EL (cell line): ENCODE results near the gene SEZ6L2.
"Not testable (repeated sequence)": the region's sequence is repeated elsewhere in the genome, so short reads cannot be mapped to it uniquely, and the experiment has no call there.

Experiments used
- DNase-seq: peaks from one replicate; pipeline ENCODE4 v3.0.0-alpha.2; 2016

Gene SEZ6L2

DNA sequence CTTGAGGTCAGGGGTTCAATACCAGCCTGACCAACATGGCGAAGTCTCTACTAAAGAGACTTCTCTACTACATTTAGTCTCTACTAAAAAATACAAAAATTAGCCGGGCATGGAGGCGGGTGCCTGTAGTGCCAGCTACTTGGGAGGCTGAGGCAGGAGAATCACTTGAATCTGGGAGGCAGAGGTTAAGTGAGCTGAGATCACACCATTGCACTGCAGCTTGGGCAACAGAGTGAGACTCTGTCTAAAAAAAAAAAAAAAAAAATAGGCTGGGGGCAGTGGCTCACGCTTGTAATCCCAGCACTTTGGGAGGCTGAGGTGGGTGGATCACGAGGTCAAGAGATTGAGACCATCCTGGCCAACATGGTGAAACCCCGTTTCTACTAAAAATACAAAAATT is 10.5 kb upstream of the SEZ6L2 start:
- DNase-seq = not testable (repeated sequence)

DNA sequence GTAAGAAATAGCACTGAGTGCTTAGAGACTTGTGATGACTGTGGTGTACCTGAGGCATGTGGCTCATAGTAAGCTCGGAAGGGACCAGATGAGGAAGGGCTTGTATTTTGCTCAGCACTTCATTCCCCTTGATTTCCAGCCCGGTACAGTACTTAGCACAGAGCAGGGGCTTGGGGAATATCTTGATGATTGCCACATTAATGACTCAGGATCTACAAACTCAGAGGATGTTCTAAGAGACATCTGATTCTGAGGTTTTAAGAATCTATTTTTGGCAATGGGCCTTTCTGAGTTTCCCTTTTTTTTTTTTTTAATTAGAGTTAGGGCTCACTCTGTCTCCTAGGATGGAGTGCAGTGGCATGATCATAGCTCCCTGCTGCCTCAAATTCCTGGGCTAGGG is 10.0 kb upstream of the SEZ6L2 start:
- DNase-seq = peak; percentile 48

DNA sequence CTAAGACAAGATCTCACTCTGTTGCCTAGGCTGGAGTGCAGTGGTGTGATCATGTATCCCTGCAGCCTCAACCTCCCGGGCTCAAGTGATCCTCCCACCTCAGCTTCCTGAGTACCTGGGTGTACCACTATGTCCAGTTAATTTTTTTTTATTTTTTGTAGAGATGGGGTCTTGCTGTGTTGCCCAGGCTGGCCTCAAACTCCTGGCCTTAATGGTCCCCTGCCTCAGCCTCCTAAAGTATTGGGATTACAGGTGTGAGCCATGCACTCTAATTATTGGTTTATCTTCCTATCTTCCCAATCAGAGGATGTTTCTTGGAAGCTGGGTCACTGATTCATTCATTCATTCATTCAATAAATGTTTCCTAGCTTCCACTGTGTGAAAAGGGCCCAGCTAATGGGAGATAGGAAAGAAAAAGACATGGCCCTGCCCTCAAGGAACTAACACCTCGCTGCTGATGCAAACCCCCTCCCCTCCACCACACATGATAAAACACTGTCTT is 9.4 kb upstream of the SEZ6L2 start:
- DNase-seq = no peak

DNA sequence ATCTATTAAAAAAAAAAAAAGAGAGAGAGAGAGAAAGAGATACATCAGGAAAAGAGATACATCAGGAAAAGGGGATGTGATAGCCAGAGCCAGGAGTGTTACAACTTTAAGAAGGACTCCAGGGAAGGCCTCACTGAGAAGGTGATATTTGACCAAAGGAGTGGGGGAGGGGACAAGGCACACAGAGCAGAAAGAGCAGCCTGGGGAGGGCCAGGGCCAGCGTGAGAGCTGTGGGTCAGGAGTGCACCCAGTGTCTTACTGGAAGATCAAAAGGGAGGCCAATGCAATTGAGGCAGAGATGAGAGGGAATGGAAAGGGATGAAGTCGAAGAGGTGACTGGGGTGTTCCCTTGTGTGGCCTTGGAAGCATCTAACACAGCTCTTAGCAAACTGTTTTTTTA is 8.6 kb upstream of the SEZ6L2 start:
- DNase-seq = no peak

DNA sequence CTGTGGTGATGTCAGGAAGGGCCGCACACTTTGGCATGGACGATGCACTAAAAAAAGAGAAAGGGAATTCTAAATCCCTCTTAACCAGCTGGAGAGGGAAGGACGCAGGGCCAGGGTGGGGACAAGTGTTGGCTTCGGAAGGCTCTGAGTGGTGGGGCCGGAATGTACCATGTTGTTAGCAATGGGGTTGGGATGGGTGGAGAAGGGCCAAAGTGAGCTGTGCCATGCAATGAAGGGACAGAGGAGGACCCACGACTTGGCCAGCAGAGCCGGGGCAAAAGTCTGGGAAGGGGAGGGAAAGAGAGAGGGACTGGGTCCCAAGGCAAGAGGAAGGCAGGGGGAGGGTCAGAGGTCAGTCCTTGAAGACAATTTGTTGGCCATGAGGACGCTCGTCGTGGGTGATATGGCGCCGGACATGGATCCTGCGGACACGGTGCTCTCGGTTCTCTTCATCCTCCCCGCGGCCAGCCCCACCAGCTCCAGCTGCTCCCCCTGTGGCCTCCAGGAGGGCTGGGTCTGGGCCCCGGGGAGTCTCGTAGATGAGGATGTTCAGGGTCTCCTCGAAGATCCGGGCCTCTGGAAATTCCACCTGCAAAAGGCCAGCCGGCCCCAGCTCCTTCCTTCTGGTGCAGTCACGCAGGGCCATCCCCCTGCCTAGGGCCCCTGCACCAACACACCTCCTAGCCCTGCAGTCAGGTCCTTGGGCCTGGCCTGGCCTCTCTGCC is 7.3 kb upstream of the SEZ6L2 start:
- no peak for DNase-seq

DNA sequence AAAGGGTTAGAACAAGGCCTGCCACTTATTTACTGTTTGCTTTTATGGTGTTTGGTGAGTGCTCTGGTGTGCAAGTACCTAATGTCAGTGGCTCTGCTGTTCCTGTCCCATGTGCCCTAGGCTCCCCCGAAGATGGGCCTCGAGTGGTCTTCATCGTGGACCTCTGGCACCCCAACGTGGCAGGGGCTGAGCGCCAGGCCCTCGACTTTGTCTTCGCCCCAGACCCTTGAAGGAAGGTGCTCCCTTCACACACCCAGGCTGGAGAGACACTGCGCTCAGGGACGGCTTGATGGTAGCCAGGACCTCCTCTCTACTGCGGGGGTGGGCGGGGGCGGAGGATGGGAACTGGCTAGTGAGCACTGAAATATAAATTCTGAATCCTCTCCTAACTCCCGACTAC is 6.3 kb upstream of the SEZ6L2 start:
- no peak for DNase-seq

DNA sequence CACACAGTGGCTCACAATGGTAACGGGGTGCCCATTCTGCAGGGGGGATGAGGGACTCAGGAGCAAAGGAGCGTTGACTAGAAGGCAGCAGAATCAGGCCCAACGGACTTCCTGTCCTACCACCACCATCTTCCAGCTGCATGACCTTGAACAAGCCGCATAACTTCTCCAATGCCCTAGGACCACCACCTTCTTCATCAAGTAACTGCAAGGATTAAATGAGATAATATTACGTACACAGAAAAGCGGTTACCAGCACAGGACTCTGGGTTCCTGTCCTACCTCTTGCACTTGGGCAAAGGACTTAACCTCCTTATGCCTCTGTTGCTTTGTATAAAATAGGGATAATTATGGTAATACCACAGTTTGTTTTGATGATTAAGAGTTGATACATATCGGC is 5.6 kb upstream of the SEZ6L2 start:
- DNase-seq = no peak

DNA sequence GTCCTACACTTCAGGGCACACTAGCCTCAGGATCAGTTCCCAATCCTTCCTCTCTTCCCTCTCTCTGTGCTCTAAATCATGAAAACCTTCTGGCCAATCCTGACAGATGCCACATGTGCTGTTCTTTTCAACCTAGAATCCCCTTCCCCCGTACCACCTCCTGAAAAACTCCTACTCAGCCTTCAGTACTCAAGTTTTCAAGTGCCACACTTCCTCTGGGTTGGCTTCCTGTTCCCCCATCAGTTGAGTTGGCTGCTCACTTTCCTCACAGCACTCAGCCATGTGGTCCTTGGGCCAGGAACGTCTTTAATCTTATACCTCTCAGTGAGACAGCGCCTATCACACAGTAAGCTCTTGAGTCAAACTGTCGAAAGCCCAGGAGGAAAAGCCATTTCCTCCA is 4.2 kb upstream of the SEZ6L2 start:
- DNase-seq = no peak

DNA sequence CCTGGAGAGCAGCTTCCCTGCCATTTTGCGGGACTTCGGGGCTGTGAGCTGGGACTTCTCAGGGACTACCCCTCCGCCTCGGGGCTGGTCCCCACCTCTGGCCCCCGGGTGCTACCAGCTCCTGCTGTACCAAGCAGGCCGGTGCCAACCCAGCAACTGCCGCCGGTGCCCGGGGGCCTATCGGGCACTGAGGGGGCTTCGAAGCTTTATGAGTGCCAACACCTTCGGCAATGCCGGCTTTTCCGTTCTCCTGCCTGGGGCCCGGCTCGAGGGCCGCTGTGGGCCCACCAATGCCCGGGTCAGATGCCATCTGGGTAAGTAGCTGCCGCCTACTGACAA is 2.2 kb upstream of the SEZ6L2 start:
- no peak for DNase-seq

DNA sequence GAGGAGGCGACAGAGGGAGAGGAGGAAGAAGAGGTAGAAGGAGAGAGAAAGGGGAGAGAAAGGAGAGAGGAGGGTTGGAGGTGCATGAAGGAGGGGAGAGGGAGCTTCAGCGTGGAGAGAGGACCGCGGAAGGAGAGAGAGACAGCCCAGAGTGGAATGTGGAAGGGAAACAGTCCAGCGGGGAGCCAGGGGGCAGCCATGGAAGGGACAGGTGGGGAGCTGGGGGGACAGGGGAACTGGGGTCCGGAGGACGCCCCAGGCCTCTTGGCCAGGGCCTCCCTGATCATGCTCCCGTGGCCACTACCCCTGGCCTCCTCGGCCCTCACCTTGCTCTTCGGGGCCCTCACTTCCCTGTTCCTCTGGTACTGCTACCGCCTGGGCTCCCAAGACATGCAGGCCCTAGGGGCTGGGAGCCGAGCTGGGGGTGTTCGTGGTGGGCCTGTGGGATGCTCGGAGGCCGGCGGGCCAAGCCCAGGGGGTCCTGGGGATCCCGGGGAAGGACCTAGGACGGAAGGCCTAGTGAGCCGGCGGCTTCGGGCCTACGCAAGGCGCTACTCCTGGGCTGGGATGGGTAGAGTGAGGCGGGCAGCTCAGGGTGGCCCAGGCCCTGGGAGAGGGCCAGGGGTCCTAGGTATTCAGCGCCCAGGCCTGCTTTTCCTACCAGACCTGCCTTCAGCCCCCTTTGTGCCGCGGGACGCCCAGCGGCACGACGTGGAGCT is 1.7 kb upstream of the SEZ6L2 start:
- peak; percentile 35 for DNase-seq

DNA sequence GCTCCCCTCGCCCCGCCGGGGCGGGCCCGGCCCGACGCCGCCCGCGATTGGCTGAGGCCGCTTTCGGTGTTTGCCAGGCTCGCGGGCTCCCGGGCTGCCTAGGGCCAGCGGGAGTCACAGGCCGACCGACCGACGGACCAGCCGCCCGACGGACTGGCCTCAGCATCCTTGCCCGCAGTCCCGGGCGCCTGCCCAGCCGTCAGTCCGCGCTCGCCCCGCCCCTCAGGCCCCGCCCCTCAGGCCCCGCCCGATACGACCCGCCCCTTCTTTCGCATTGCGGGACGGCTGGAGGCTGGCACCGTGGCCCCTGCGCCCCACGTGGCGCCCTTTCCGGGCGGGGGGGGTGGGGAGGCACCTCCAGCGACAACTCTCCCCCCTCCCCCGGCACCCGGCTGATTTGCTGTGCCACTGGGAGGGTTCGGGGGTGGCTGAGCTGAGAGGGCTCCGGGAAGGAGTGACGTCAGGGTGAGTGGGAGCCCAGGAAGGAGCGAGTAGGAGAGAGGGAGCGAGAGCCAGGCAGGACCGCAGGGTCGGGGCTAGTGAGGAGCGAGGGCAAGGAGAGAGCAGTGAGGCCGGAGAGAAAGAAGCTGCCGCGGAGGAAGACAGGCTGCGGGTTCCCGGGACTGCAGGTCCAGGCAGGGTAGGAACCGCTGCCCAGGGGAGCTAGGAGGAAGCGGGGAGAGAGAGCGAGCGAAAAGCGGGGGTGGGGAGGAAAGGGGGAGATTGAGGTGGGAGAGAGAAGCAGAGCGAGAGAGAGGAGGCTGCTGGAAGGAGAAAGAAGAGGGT is 945 bp upstream of the SEZ6L2 start, which contains the start of gene ASPHD1:
Gene ASPHD1 (plus strand): TSS at position 387 of the 786 bp plus-strand sequence. CDS start 484 bp downstream, outside the sequence.
- peak; percentile 95 for DNase-seq

DNA sequence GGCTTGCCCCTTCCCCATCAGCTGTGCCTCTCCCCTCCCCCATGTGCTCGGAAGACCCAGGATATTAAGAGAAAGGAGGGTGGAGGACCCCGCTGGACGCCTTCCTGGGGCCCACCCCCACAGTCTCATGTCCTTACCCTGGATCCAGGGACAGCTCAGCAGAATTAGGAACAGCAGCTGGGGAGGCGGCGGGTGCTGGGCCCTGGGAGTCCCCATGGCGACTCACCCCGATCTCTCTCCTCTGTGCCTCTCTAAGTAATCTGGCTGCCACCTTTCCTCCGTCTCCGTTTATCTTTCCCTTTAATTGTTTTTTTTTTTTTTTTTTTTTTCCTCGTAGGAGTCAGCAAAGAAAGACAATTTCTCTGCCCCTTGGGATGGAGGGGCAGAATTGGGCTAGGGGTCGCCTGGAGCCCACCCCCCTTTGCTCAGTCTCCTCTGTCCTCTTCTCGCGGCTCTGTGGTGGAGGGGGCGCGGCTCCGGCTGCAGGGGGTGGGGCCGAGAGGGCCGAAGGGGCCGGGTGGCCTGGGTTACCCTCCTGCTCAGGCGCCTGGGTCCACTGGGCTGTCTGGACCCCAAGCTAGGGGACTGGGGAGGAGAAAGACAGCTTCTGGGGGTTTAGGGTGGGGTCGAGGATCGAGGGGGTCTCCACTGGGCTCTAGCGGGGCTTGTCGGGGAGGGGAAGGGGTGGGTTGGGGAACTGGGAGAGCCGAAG is 390 bp downstream of the SEZ6L2 start:
- DNase-seq = no peak

DNA sequence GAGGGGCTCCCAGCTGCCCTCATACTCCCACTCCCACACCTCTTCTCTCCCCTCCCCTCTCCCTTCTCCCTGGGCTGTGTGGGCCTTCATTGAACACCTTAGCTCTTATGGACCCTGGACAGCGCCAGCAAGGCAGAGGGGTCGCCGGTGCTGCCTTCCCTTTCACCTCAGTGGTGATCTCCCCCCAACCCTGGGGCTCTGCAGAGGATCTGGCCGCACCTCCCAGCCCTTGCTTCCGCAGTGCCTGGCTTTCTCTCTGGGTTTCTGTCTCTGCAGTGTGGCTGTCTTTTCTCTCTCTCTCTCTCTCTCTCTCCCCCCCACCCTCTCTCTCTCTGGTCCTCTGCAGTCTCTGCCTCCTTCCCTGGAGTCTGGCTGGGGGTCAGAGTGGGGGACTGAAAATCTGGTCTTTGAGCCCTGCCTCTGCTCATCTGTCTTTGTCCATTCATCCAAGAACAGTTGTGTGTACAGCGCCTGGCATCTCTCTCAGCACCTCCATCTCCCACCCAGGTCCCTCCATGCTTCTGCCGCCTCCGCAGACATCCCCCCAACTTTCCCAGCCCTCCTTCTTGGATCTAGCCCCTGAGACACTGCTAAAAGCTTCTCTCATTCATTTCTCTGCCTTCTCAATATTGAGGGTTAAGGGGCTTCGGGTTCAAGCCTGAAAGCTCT is 1.1 kb downstream of the SEZ6L2 start:
- no peak for DNase-seq

DNA sequence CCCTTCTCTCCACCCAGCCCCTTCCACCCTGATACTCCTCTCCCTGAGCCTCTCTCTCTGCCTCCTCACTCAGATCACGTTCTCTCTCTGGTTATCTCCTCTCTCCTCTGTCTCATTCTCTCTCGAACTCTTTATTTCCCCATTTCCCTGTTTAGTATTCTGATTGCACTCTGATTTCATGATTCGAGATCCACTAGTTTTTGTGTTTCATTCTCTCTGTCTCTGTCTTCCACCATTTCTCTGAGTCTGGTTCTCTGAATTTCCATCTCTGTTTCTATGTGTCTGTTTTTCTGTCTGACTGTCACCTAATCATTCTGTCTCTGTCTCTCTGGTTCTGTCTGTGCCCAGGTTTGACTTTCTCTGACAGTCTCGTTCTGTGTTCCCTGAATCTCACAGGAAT is 2.0 kb downstream of the SEZ6L2 start:
- DNase-seq = no peak

DNA sequence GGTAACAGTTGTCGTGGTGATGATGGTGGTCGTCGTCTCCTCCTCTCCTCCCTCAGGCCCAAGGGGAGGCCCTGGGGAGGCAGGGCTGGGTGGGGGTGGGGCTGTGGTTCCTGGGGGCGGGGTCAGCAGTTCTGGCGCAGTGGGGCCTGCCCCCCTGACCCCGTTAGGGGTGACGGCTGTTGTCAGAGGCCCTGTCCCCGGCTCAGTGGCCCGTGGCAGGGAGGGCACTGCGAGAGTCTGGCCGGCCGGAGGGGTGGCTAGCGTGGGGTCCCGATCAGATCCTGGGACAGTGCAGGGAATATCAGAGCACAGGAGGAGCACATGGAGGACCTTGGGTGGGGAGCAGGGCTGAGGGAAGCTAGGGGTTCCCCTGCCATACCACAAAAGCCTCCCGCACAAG is 2.5 kb downstream of the SEZ6L2 start:
- DNase-seq = no peak

DNA sequence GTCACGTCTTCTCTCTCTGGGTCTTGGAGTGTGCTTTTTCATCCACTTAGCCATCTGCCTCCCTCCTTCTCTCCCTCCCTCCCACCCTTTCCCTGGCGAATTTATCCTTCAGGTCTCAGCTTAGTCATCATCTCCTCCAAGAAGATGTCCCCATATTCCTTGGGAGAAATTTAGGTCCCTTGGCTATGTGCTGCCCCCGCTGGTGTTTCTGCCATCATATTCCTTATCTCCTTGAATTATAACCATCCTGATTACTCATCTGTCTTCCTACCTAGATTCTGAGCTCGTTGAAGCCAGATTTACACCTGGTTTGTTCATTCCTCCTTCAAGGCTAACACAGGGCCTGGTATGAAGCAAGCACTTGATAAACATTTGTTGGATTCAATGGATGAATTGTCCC is 5.0 kb downstream of the SEZ6L2 start:
- DNase-seq = no peak

DNA sequence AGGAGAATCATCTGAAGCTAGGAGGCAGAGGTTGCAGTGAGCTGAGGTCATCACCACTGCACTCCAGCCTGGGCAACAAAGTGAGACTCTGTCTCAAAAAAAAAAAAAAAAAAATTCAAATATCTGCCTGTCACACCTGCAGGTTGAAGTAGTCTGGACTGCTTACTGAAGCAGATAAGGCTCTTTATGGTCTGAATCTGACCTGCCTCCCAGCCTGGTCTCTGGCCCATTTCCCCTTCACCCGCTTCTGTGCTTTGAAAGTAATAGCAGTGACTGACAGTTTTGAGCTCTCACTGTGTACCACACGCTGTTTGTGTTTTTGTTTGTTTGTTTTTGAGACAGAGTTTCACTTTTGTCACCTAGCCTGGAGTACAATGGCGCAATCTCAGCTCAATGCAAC is 5.8 kb downstream of the SEZ6L2 start:
- no peak for DNase-seq

DNA sequence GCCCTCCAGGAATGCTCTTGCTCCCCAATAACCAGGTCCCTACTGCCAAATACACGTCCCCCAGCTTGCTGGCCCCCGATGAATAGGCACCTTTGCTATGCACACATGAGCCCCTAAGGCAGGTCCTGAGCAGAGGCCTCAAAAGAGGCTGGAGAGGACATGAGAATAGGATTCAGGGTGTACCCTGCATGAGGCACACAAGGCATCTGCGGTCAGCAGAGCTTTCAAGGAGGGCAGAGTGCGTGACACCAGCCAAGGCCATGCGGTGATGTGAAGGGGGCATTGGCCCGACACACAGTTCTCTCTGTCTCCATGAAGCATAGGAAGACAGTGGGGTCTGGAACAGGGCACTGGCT is 6.9 kb downstream of the SEZ6L2 start:
- DNase-seq = no peak

DNA sequence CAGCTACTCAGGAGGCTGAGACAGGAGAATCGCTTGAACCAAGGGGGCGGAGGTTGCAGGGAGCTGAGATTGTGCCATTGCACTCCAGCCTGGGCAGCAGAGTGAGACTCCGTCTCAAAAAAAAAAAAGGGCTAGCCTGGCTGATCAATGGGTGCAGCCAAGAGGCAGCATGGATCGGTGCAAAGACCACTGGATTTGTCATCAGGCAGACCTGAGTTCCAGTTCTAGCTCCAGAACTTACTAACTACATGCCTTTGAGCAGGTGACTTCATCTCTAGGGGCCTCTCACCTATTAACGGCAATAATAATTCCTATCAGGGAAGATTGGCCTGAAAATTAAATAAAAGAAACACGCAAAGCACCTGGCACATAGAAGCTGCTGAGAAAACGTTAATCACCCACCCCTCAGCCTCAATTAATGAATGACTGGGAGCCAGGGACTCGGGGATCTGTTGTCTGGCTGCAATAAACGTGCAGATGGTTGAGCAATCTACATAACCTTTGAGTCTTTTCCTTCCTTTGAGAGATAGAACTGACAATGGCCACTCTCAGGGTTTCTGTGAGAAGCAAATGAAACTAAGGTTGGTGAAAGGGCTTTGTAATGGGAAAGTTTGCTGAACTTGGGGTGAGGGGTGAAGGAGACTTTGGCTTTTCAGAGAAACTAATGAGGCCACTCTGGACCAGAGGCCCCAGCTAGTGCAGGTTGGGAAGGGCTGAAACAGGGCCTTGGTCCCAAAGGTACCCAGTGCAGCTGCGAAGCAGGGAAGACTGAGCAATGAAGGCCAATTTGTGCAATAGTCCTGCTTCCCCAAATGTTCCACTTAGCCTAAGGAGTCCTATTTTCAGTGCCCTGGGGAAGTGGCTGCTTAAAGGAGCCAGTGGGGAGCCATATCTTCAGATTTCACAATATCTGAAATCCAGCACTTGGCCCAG is 7.6 kb downstream of the SEZ6L2 start:
- no peak for DNase-seq

DNA sequence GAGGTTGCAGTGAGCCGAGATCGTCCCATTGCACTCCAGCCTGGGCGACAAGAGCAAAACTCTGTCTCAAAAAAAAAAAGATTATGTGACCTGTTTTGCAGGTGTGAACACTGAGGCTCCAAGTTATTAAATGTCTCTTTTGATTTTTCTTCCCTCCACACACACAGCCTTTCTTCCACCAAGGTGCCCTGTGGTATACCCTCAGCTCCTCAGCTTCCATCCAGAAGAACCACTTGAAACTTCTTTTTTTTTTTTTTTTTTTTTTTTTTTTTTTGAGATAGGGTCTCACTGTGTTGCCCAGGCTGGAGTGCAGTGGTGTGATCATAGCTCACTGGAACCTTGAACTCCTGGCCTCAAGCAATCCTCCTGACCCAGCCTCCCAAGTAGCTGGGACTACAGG is 10.0 kb downstream of the SEZ6L2 start:
- DNase-seq = not testable (repeated sequence)

DNA sequence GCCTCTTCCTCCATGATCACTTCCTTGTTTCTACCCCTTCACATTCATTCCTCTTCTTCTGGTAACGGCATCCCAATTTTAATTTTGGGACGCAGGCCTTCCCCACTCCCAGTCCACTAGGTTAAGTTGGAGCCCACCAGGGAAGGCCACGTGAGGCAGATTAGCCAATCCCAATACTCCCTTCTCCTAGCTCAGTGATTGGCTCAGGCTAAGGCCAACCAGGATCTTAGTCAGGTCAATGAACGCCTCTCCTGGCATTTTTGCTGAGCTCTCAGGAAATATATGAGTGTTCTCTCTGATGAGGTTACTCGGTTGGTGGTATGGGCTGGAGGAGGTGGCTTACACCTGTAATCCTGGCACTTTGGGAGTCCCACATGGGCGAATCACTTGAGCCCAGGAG is 15.4 kb downstream of the SEZ6L2 start:
- no peak for DNase-seq
